Endothelial cell of umbilical vein (primary cell): Measurements from ENCODE around the gene NLGN4Y. TPM values are rescaled to one million over a fixed set of nuclear protein-coding genes. Genes with fewer than 3 reads are reported as not detected.

ENCODE experiments used
- BruUV-seq: library from RNA; stranded (reverse); fragments of 400-500 nt; replicated peaks from 2 replicates; lab custom pipeline; 2021; lab: Mats Ljungman, UMichigan
- CTCF ChIA-PET: fragments of 300-600, 350-600 bp; sonication (Branson Sonifier 250); formaldehyde crosslinking; loops from one replicate; lab custom pipeline; 2021; ENCODE audit warnings: antibody characterized with exemption, inconsistent platforms; lab: Charles Lee
- POLR2A ChIA-PET: fragments of 300-600, 350-600 bp; sonication (Branson Sonifier 250); formaldehyde crosslinking; loops from one replicate; lab custom pipeline; 2021; ENCODE audit warnings: antibody characterized with exemption, inconsistent platforms; lab: Charles Lee
- DNase-seq: peaks from one replicate; pipeline ENCODE4 v3.0.0-alpha.2; 2011; ENCODE audit warnings: low read depth, low spot score
- FAIRE-seq: peaks from 2 replicates; lab custom pipeline; 2011; peaks lifted over from hg19 to GRCh38; lab: Jason Lieb, UNC
- H2AFZ ChIP-seq: 2 replicates; pipeline ENCODE4 v1.6.0; 2012; ENCODE audit warnings: low read depth, low read length, control low read depth, inconsistent platforms
- H3K27ac ChIP-seq: 2 replicates; pipeline ENCODE4 v1.5.1; 2011; ENCODE audit warnings: low read depth, mild to moderate bottlenecking, control low read depth, low read length, moderate library complexity; ENCODE audit not compliant: insufficient read depth
- H3K27me3 ChIP-seq, 2 experiments: 2 replicates each; pipeline versions ENCODE4 v1.6.0 to v1.6.1; 2011; ENCODE audit warnings: low read length in 2 of 2, mixed read lengths in 1 of 2; ENCODE audit not compliant: control insufficient read depth in 2 of 2, insufficient read depth in 2 of 2
- H3K36me3 ChIP-seq, 2 experiments: 2 replicates in 1 of 2; 3 replicates in 1 of 2; pipeline ENCODE4 v1.5.1; 2011; ENCODE audit warnings: low read length in 2 of 2, mild to moderate bottlenecking in 1 of 2, moderate library complexity in 1 of 2; ENCODE audit not compliant: control insufficient read depth in 2 of 2, insufficient read depth in 2 of 2; ENCODE audit errors: extremely low read depth in 1 of 2
- H3K4me1 ChIP-seq: 3 replicates; pipeline ENCODE4 v1.5.1; 2011; ENCODE audit warnings: mild to moderate bottlenecking, low read length; ENCODE audit not compliant: control insufficient read depth, insufficient read depth; ENCODE audit errors: extremely low read depth
- H3K4me2 ChIP-seq: 2 replicates; pipeline ENCODE4 v1.6.1; 2011; ENCODE audit warnings: low read length, control low read depth, mixed read lengths; ENCODE audit not compliant: insufficient read depth
- H3K4me3 ChIP-seq, 3 experiments: fragments of 200-600 bp in 1 of 3; sonication (generic), shearing (Covaris generic) in 1 of 3; replicated peaks in 1 of 3; 2 replicates each; pipeline ENCODE4 v1.5.1; 2011 to 2016; ENCODE audit warnings: control low read depth in 3 of 3, low read length in 3 of 3, mild to moderate bottlenecking in 2 of 3, inconsistent platforms in 1 of 3, low read depth in 1 of 3, moderate library complexity in 1 of 3; ENCODE audit not compliant: insufficient read depth in 1 of 3
- H3K79me2 ChIP-seq: 2 replicates; pipeline ENCODE4 v1.6.0; 2012; ENCODE audit warnings: low read length, inconsistent platforms; ENCODE audit not compliant: control insufficient read depth, insufficient read depth
- H3K9ac ChIP-seq: replicated peaks from 2 replicates; pipeline ENCODE3; 2011; ENCODE audit warnings: low read length, control low read depth; ENCODE audit not compliant: insufficient read depth; ENCODE audit errors: extremely low read depth
- H3K9me1 ChIP-seq: replicated peaks from 3 replicates; pipeline ENCODE4 v1.6.0; 2011; ENCODE audit warnings: mild to moderate bottlenecking, low read length; ENCODE audit not compliant: control insufficient read depth, insufficient read depth; ENCODE audit errors: extremely low read depth
- H3K9me3 ChIP-seq: replicated peaks from 2 replicates; pipeline ENCODE4 v1.5.1; 2012; ENCODE audit warnings: low read length, inconsistent platforms; ENCODE audit not compliant: control insufficient read depth, insufficient read depth
- H4K20me1 ChIP-seq: replicated peaks from 2 replicates; pipeline ENCODE3; 2011; ENCODE audit warnings: mild to moderate bottlenecking, low read length; ENCODE audit not compliant: control insufficient read depth, insufficient read depth; ENCODE audit errors: extremely low read depth
- CTCF ChIP-seq, 2 donors: IDR thresholded peaks; 1 replicate in 1 of 2; 2 replicates in 1 of 2; pipeline ENCODE4 v1.5.1; 2011; ENCODE audit warnings: low read length in 2 of 2, mild to moderate bottlenecking in 2 of 2, moderate library complexity in 2 of 2, control low read depth in 1 of 2, inconsistent platforms in 1 of 2, low read depth in 1 of 2; ENCODE audit not compliant: insufficient read depth in 1 of 2; ENCODE audit errors: extremely low read depth in 1 of 2
- EZH2 ChIP-seq: IDR thresholded peaks from 2 replicates; pipeline ENCODE4 v1.6.1; 2012; ENCODE audit warnings: borderline replicate concordance, low read depth, mild to moderate bottlenecking, moderate library complexity, low read length, inconsistent platforms; ENCODE audit not compliant: severe bottlenecking
- FOS ChIP-seq: IDR thresholded peaks from 2 replicates; pipeline ENCODE4 v1.6.1; 2011; ENCODE audit warnings: mild to moderate bottlenecking, low read length, moderate library complexity, borderline replicate concordance; ENCODE audit not compliant: insufficient read depth
- GATA2 ChIP-seq: IDR thresholded peaks from 2 replicates; pipeline ENCODE4 v1.7.0; 2011; ENCODE audit warnings: low read depth, mild to moderate bottlenecking, moderate library complexity, mixed read lengths, low read length; ENCODE audit not compliant: insufficient read length, insufficient read depth
- JUN ChIP-seq: IDR thresholded peaks from 2 replicates; pipeline ENCODE4 v1.6.1; 2011; ENCODE audit warnings: borderline replicate concordance, low read depth; ENCODE audit not compliant: insufficient read length, insufficient read depth
- MAX ChIP-seq: IDR thresholded peaks from 2 replicates; pipeline ENCODE4 v1.6.1; 2011; ENCODE audit not compliant: insufficient read depth, insufficient read length
- MYC ChIP-seq: IDR thresholded peaks from one replicate; pipeline ENCODE4 v1.6.1; 2011; ENCODE audit warnings: mild to moderate bottlenecking, low read depth, low read length
- POLR2A ChIP-seq: IDR thresholded peaks from 2 replicates; pipeline ENCODE4 v1.6.1; 2012; ENCODE audit warnings: low read depth, mild to moderate bottlenecking, control low read depth, low read length
- POLR2AphosphoS5 ChIP-seq: IDR thresholded peaks from 2 replicates; pipeline ENCODE4 v1.6.1; 2012; ENCODE audit warnings: low read depth, mild to moderate bottlenecking, control low read depth, low read length, moderate library complexity; ENCODE audit not compliant: insufficient read depth
- dilution Hi-C: fragments of 300-500 bp; cut with MboI; formaldehyde crosslinking; loops from one replicate; pipeline ENCODE4 v1.15.0; 2019; ENCODE audit warnings: low sequenced_read_pairs; ENCODE audit not compliant: extremely low pct_ligation_motif_present
- intact Hi-C: fragments of 100-400 bp; cut with micrococcal nuclease; formaldehyde crosslinking; loops from one replicate; pipeline ENCODE4 v1.10.0; 2022
- polyA plus RNA-seq, 4 experiments: library from polyadenylated mRNA; depleted of rRNA in 3 of 4; stranded (reverse) in 3 of 4; unstranded in 1 of 4; fragments of >200 nt; gene quantifications; 2 replicates each; pipeline versions ENCODE4 v1.2.1 to v1.2.3, GENCODE V29; 2011 to 2012; ENCODE audit warnings: missing spikeins in 1 of 4
- total RNA-seq: library from RNA; stranded (reverse); gene quantifications from 2 replicates; pipeline ENCODE4 v1.2.3, GENCODE V29; 2021

Gene NLGN4Y
- total and polyA plus RNA-seq, 2 donors (not counting 3 experiments of a cell fraction or from before 2014, with no cell fraction given) = 16.0 to 26.6 TPM

- Histone ChIP-seq H2AFZ (no peak overlapping the region), H3K27ac (peak overlapping the region; percentile 11), H3K79me2 (no peaks in the 10 kb centered on the region), H3K4me2 (no peak overlapping the region), H3K9ac (no peak overlapping the region), H3K9me3 (no peaks in the 10 kb centered on the region), H3K9me1 (no peaks in the 10 kb centered on the region), H3K4me1 (peaks cover 25% of the 10 kb centered on the region), H3K36me3 (no peaks in the 10 kb centered on the region), H3K27me3 (no peaks in the 10 kb centered on the region), H4K20me1 (no peaks in the 10 kb centered on the region), H3K4me3 (no peak overlapping the region)
- DNase-seq (peak; percentile 38), FAIRE-seq (peak; percentile 55)
- intact Hi-C loops = no loop called here
- ChIA-PET CTCF (no interaction called here), POLR2A (no interaction called here)
- dilution Hi-C loops = no loop called here
- no TSS peak for BruUV-seq
- TF ChIP-seq GATA2 (no peak), POLR2A (no peak), EZH2 (no peak), FOS (no peak), CTCF (IDR thresholded peaks at IDR 0.05; ENCODE audit: extremely low read depth in 1 of 2, insufficient read depth in 1 of 2, low read depth in 1 of 2, low read length in 2 of 2) (no peak), MAX (no peak), POLR2AphosphoS5 (no peak), JUN (no peak), MYC (no peak)
Observed at GRCh38 chrY:14798010-14798409, 273.7 kb downstream of the NLGN4Y start.
